Measurements from ENCODE around the gene SMARCA2.

DNA sequence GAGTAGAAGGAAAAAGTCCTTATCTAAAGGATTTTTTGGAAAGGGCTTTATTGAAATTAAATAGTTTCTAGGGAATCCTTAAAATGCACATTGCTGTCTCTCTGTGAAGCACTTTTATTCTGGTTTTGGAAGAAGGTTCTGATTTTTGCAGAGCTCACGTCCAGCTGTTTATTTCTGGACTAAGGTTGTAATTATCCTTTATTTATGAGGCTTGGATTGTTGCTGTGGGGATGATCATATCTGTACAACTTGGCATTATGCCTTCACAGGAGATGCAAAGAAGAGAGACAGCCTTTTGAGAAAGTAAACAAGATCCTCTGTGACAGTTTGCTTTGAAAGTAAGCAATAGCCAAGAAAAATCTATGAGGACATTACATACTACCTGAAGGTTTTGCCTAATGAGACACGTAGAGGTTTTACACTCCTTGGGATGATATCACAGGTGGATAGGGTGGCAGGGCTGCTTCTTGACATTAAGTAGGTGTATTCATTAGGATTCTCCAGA is 14.6 kb downstream of the SMARCA2 start:
- TF ChIP-seq, protein P1, sequence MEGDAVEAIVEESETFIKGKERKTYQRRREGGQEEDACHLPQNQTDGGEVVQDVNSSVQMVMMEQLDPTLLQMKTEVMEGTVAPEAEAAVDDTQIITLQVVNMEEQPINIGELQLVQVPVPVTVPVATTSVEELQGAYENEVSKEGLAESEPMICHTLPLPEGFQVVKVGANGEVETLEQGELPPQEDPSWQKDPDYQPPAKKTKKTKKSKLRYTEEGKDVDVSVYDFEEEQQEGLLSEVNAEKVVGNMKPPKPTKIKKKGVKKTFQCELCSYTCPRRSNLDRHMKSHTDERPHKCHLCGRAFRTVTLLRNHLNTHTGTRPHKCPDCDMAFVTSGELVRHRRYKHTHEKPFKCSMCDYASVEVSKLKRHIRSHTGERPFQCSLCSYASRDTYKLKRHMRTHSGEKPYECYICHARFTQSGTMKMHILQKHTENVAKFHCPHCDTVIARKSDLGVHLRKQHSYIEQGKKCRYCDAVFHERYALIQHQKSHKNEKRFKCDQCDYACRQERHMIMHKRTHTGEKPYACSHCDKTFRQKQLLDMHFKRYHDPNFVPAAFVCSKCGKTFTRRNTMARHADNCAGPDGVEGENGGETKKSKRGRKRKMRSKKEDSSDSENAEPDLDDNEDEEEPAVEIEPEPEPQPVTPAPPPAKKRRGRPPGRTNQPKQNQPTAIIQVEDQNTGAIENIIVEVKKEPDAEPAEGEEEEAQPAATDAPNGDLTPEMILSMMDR (IDR thresholded peaks at IDR 0.05), result no peak
- no peak for TF ChIP-seq POLR2A (IDR thresholded peaks at IDR 0.05)

All from adrenal gland (tissue), 5 donors.